C4-2B (cell line): ENCODE data around the gene CETP.
"Not testable (repeated sequence)": the region's sequence is repeated elsewhere in the genome, so short reads cannot be mapped to it uniquely, and the experiment has no call there.

Experiments used
- H3K27ac ChIP-seq: fragments of 450-650 bp; 2 replicates; pipeline ENCODE4 v1.5.1; 2017
- CTCF ChIP-seq: fragments of 450-650 bp; conservative IDR thresholded peaks from 2 replicates; pipeline ENCODE4 v1.5.1; 2017; ENCODE audit warnings: mild to moderate bottlenecking
- ZFX ChIP-seq: fragments of 450-650 bp; IDR thresholded peaks from 2 replicates; pipeline ENCODE4 v1.6.1; 2017

CETP gene

GRCh38 chr16:56931271-56931891 lies 30.4 kb upstream of the CETP start:
- TF ChIP-seq CTCF (no peak), ZFX (no peak)
- peak overlapping the region; percentile 96 for H3K27ac ChIP-seq

GRCh38 chr16:56931892-56932720 lies 29.6 kb upstream of the CETP start, which contains the start of gene HERPUD1:
TSS of gene HERPUD1 (plus strand) at chr16:56932142. CDS start at chr16:56932245, 103 bp downstream.
- peak within 1 kb of the TSS; percentile 96 for H3K27ac ChIP-seq
- TF ChIP-seq ZFX = no peak
- no peak for TF ChIP-seq CTCF

GRCh38 chr16:56932721-56933619 lies 28.8 kb upstream of the CETP start:
- TF ChIP-seq ZFX (no peak), CTCF (no peak)
- peak overlapping the region; percentile 96 for H3K27ac ChIP-seq

- H3K27ac ChIP-seq = no peak overlapping the region
- TF ChIP-seq ZFX = no peak
- TF ChIP-seq CTCF = no peak
Measured at GRCh38 chr16:56933828-56934598, 27.7 kb upstream of the CETP start.

- not testable (repeated sequence) for H3K27ac ChIP-seq
Measured at GRCh38 chr16:56934599-56935145, 27.1 kb upstream of the CETP start.

- no peak for TF ChIP-seq ZFX
- H3K27ac ChIP-seq = no peak overlapping the region
Measured at GRCh38 chr16:56935201-56935600, 26.5 kb upstream of the CETP start.

- TF ChIP-seq ZFX = no peak
- TF ChIP-seq CTCF = no peak
- no peak overlapping the region for H3K27ac ChIP-seq
Measured at GRCh38 chr16:56936491-56936890, 25.3 kb upstream of the CETP start.
